Liver (tissue), 3 donors: ENCODE data around the gene NAA35.
A peak's percentile ranks its signal among the peaks of the same experiment; 100 is the strongest.

Source experiments
- EGR1 ChIP-seq, 2 donors: IDR thresholded peaks; 2 replicates each; pipeline ENCODE4 v1.6.1; 2016 to 2018; ENCODE audit warnings: antibody characterized with exemption in 2 of 2, low read depth in 2 of 2
- FOXA1 ChIP-seq: IDR thresholded peaks from 2 replicates; pipeline ENCODE4 v1.6.1; 2016; ENCODE audit warnings: antibody characterized with exemption
- GABPA ChIP-seq, 2 donors: IDR thresholded peaks in 1 of 2; conservative IDR thresholded peaks in 1 of 2; 2 replicates each; pipeline ENCODE4 v1.6.1; 2016; ENCODE audit warnings: antibody characterized with exemption in 2 of 2, mild to moderate bottlenecking in 1 of 2, moderate library complexity in 1 of 2
- JUND ChIP-seq, 2 donors: IDR thresholded peaks; 2 replicates each; pipeline ENCODE4 v1.6.1; 2016; ENCODE audit warnings: antibody characterized with exemption in 2 of 2
- RXRA ChIP-seq, 2 donors: IDR thresholded peaks; 2 replicates each; pipeline ENCODE4 v1.6.1; 2017 to 2018; ENCODE audit warnings: antibody characterized with exemption in 2 of 2, mild to moderate bottlenecking in 1 of 2
- TAF1 ChIP-seq: conservative IDR thresholded peaks from 2 replicates; pipeline ENCODE4 v1.6.1; 2016; ENCODE audit warnings: antibody characterized with exemption, mild to moderate bottlenecking
- YY1 ChIP-seq: IDR thresholded peaks from 2 replicates; pipeline ENCODE4 v1.6.1; 2016; ENCODE audit warnings: antibody characterized with exemption, mild to moderate bottlenecking
- TF ChIP-seq, protein P1 (sequence below): fragments of 150-350 bp; IDR thresholded peaks from 2 replicates; pipeline ENCODE4 v1.5.1; 2017; ENCODE audit warnings: improper control_type of control experiment, low read depth, low read length; ENCODE audit not compliant: missing input control
- TF ChIP-seq, protein P2 (sequence below): IDR thresholded peaks from 2 replicates; pipeline ENCODE4 v1.6.1; 2016; ENCODE audit warnings: antibody characterized with exemption
- TF ChIP-seq, protein P3 (sequence below): IDR thresholded peaks from 2 replicates; pipeline ENCODE4 v1.6.1; 2016; ENCODE audit warnings: antibody characterized with exemption, mild to moderate bottlenecking
- TF ChIP-seq, protein P4 (sequence below): IDR thresholded peaks from 2 replicates; pipeline ENCODE4 v1.6.1; 2016; ENCODE audit warnings: antibody characterized with exemption
- donor health status: healthy.
- donor health status: healthy.

DNA sequence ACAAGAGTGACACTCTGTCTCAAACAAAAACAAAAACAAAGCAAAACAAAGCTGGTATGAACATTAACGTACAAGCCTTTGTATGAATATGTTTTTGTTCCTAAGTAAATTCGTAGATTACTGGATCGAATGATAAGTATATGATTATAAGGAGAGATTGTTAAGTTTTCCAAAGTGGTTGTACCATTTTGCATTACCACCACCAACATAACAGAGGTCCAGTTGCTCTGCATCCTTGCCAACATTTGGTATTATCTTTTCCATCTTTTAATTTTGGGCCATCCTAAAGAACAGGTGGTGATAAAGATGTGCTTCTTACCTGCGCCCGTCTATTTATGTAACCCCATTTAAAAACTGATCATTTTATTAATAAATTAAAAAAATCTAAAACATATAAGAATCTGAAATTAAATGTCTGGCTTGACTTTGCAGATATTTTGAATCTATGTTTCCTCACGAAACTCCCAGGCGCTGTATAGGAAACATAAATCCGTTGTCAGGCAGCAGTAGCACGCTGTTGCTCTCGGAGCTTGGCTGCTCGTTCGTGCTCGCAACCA is 593 bp upstream of the NAA35 start:
- TF ChIP-seq YY1 (no peak), GABPA (IDR thresholded peaks at IDR 0.05 in 1 of 2, conservative IDR thresholded peaks at IDR 0.05 in 1 of 2) (no peak), EGR1 (IDR thresholded peaks at IDR 0.05; ENCODE audit: low read depth in 2 of 2) (no peak), FOXA1 (no peak), TAF1 (peak; percentile 81), RXRA (IDR thresholded peaks at IDR 0.05) (no peak), JUND (IDR thresholded peaks at IDR 0.05) (no peak)
- TF ChIP-seq, protein P1, sequence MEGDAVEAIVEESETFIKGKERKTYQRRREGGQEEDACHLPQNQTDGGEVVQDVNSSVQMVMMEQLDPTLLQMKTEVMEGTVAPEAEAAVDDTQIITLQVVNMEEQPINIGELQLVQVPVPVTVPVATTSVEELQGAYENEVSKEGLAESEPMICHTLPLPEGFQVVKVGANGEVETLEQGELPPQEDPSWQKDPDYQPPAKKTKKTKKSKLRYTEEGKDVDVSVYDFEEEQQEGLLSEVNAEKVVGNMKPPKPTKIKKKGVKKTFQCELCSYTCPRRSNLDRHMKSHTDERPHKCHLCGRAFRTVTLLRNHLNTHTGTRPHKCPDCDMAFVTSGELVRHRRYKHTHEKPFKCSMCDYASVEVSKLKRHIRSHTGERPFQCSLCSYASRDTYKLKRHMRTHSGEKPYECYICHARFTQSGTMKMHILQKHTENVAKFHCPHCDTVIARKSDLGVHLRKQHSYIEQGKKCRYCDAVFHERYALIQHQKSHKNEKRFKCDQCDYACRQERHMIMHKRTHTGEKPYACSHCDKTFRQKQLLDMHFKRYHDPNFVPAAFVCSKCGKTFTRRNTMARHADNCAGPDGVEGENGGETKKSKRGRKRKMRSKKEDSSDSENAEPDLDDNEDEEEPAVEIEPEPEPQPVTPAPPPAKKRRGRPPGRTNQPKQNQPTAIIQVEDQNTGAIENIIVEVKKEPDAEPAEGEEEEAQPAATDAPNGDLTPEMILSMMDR = no peak
- TF ChIP-seq, protein P2, sequence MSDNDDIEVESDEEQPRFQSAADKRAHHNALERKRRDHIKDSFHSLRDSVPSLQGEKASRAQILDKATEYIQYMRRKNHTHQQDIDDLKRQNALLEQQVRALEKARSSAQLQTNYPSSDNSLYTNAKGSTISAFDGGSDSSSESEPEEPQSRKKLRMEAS = no peak
- TF ChIP-seq, protein P3, sequence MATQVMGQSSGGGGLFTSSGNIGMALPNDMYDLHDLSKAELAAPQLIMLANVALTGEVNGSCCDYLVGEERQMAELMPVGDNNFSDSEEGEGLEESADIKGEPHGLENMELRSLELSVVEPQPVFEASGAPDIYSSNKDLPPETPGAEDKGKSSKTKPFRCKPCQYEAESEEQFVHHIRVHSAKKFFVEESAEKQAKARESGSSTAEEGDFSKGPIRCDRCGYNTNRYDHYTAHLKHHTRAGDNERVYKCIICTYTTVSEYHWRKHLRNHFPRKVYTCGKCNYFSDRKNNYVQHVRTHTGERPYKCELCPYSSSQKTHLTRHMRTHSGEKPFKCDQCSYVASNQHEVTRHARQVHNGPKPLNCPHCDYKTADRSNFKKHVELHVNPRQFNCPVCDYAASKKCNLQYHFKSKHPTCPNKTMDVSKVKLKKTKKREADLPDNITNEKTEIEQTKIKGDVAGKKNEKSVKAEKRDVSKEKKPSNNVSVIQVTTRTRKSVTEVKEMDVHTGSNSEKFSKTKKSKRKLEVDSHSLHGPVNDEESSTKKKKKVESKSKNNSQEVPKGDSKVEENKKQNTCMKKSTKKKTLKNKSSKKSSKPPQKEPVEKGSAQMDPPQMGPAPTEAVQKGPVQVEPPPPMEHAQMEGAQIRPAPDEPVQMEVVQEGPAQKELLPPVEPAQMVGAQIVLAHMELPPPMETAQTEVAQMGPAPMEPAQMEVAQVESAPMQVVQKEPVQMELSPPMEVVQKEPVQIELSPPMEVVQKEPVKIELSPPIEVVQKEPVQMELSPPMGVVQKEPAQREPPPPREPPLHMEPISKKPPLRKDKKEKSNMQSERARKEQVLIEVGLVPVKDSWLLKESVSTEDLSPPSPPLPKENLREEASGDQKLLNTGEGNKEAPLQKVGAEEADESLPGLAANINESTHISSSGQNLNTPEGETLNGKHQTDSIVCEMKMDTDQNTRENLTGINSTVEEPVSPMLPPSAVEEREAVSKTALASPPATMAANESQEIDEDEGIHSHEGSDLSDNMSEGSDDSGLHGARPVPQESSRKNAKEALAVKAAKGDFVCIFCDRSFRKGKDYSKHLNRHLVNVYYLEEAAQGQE = no peak
- TF ChIP-seq, protein P4, sequence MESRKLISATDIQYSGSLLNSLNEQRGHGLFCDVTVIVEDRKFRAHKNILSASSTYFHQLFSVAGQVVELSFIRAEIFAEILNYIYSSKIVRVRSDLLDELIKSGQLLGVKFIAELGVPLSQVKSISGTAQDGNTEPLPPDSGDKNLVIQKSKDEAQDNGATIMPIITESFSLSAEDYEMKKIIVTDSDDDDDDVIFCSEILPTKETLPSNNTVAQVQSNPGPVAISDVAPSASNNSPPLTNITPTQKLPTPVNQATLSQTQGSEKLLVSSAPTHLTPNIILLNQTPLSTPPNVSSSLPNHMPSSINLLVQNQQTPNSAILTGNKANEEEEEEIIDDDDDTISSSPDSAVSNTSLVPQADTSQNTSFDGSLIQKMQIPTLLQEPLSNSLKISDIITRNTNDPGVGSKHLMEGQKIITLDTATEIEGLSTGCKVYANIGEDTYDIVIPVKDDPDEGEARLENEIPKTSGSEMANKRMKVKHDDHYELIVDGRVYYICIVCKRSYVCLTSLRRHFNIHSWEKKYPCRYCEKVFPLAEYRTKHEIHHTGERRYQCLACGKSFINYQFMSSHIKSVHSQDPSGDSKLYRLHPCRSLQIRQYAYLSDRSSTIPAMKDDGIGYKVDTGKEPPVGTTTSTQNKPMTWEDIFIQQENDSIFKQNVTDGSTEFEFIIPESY = no peak
